Measurements from ENCODE around the gene KBTBD2. TPM values are rescaled to one million over a fixed set of nuclear protein-coding genes. Genes with fewer than 3 reads are reported as not detected.
A peak's percentile ranks its signal among the peaks of the same experiment; 100 is the strongest.
"Not testable (repeated sequence)": the region's sequence is repeated elsewhere in the genome, so short reads cannot be mapped to it uniquely, and the experiment has no call there.

Gene KBTBD2
- total and polyA plus RNA-seq, 12 donors = 13.3 to 34.1 (median 24.0) TPM

- ATAC-seq (peak; percentile 96 to 100 (median 98)), DNase-seq (peak; percentile 81 to 91)
- WGBS, 2 donors = 18 to 23% methylated on average over 9 of the region's 9 CpGs
- TF ChIP-seq CTCF (IDR thresholded peaks at IDR 0.05) = peak; percentile 57 to 96 (median 94)
- H3K4me3 ChIP-seq = peak overlapping the region in 4 of 10 donors; percentile 3 to 16 (median 10)
- H3K27me3 ChIP-seq = no peaks in the 10 kb centered on the region
- H3K4me1 ChIP-seq = peaks cover 0 to 10% (median 3%) of the 10 kb centered on the region in 9 donors
- H3K36me3 ChIP-seq = no peaks in the 10 kb centered on the region
- no peak overlapping the region for H3K27ac ChIP-seq
- no peaks in the 10 kb centered on the region for H3K9me3 ChIP-seq
- intact Hi-C loops (cut with DNase I) = loop anchor here in 6 of 10 donors (1.0 to 10.0 kb wide), 10 partner anchors 46 to 262 kb away; partner anchors contain the start of genes KBTBD2 (in 2 of the 6), RP9 (in 2 of the 6) and FKBP9 (in 1 of the 6)
Observed at GRCh38 chr7:32846630-32847225, 44.8 kb downstream of the KBTBD2 start.

DNA sequence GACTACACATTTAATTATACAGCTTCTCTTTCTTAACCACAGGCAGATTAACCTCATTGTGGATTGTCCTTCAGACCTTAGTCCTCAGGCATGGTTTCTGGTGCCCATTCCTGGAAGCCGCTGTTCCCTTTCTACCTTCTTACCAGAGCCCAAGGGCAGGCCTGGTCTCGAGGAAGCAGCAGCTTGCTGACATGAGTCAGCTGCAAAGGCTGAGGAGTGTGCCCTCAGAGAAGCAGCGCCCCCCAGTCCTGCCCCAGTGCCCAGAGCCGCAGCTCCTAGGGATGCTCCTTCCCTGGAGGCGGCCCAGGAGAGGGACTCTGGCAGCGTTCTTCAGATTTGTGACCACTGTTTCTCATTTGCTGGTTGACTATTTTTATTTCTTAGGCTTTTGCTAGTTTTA is 46.8 kb downstream of the KBTBD2 start:
- H3K27me3 ChIP-seq, H3K27ac ChIP-seq, H3K4me3 ChIP-seq, DNase-seq, H3K9me3 ChIP-seq, ATAC-seq, H3K36me3 ChIP-seq: not testable (repeated sequence)
- peaks cover 0 to 10% (median 3%) of the 10 kb centered on the region in 9 donors for H3K4me1 ChIP-seq
- intact Hi-C loops (cut with DNase I) = loop anchor here in 5 of 10 donors (5.0 to 10.0 kb wide), 7 partner anchors 48 to 263 kb away; partner anchors contain the start of genes KBTBD2 (in 2 of the 5), FKBP9 (in 1 of the 5) and RP9 (in 1 of the 5)
- 89 to 90% methylated on average over 6 of the region's 6 CpGs for WGBS, 2 donors

- intact Hi-C loops (cut with DNase I) = loop anchor here in 1 of 10 donors (10.0 kb wide), 1 partner anchor 101 kb away; no protein-coding TSS in a partner anchor
- ATAC-seq, H3K36me3 ChIP-seq, H3K4me3 ChIP-seq, DNase-seq, H3K9me3 ChIP-seq, H3K27me3 ChIP-seq, H3K27ac ChIP-seq: not testable (repeated sequence)
- peaks cover 0 to 10% (median 3%) of the 10 kb centered on the region in 9 donors for H3K4me1 ChIP-seq
- WGBS, 2 donors = 72 to 88% methylated on average over 3 of the region's 3 CpGs
Observed at GRCh38 chr7:32843763-32844162, 47.8 kb downstream of the KBTBD2 start.

DNA sequence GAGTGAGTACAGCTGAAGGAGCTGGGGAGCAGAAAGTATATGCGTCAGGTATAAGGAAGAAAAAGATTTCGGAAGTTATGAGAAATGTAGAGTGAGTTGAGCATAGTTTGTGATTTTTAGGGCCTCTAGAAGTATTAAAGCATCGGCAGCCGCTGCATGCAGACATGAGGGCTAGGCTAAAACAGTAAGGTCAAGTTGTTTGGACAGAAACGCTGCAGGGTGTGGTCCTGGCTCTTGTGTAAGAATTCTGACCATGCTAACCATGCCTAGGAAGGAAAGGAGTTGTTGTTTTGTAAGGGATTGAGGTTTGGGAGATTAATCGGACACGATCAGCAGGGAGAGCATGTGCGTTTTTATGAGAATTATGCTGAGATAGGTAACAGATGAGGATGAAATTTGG is 51.7 kb downstream of the KBTBD2 start:
- not testable (repeated sequence) for H3K4me3 ChIP-seq, H3K27ac ChIP-seq, ATAC-seq, H3K27me3 ChIP-seq, H3K36me3 ChIP-seq, DNase-seq, H3K9me3 ChIP-seq, H3K4me1 ChIP-seq
- 73 to 83% methylated on average over 8 of the region's 8 CpGs for WGBS, 2 donors
- intact Hi-C loops (cut with DNase I) = loop anchor here in 1 of 10 donors (10.0 kb wide), 1 partner anchor 105 kb away; no protein-coding TSS in a partner anchor

DNA sequence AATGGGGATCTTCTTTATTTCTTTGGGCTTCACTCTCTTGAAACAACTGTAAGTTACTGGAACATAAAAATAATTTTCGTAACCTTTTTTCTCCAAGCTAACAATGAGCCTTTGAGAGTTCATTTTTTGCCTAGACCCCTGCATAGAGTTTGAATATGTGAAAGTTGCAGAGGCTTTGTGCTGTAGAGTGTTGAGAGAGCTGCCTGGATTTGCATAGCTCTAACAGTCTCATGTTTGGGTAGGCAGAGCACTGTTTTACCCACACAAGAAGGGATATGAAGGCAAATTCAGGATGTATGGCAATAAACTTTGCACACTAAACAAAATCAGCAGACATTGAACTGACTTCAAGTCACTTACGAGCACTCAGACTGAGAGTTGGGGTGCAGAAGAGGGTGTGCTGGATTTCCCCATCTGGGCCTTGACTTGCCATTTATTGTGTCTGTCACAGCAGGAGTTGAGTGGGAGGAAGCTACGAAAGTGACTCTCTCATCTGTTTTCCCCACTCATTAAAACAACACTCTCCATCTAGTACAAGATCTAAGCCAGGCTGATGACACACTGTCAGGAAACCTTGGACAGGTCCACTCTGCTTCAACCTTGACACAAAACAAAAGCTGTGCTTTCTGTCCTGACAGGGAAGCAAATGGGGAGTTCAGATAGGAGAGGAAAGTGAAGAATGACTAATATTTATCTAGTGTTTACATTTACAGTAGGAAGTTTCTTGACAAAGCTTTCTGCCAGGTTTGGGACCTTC is 62.4 kb downstream of the KBTBD2 start:
- intact Hi-C loops (cut with DNase I); H3K27me3 ChIP-seq; DNase-seq; H3K9me3 ChIP-seq; H3K4me3 ChIP-seq; H3K27ac ChIP-seq; H3K4me1 ChIP-seq; H3K36me3 ChIP-seq: not testable (repeated sequence)
- ATAC-seq = peak in 2 of 8 donors; percentile 27 to 31
- 80 to 82% methylated on average over 2 to 3 of the region's 3 CpGs for WGBS, 2 donors

Other genes starting within 250 kb of the KBTBD2 start
- gene FKBP9, start 65.7 kb upstream of the KBTBD2 start, total RNA-seq = 100 to 1,000 TPM; 103 to 158 (median 122) TPM
- 10 to 100 TPM; 32.2 to 36.7 TPM for gene FKBP9, start 65.7 kb upstream of the KBTBD2 start, polyA plus RNA-seq
- gene NT5C3A, start 171.0 kb upstream of the KBTBD2 start, total RNA-seq = 10 to 100 TPM; 17.0 to 32.6 (median 19.6) TPM
- gene NT5C3A, start 171.0 kb upstream of the KBTBD2 start, polyA plus RNA-seq = 10 to 100 TPM; 11.6 to 18.2 TPM
- gene RP9, start 217.6 kb upstream of the KBTBD2 start, total RNA-seq = 10 to 100 TPM; 12.9 to 21.5 (median 18.8) TPM
- gene RP9, start 217.6 kb upstream of the KBTBD2 start, polyA plus RNA-seq = 10 to 100 TPM; 20.8 to 43.4 TPM
- gene BBS9, start 237.8 kb upstream of the KBTBD2 start, total RNA-seq = 10 to 100 TPM in 6 of 10 donors, 1 to 10 TPM in 4; 7.7 to 44.0 (median 10.5) TPM
- gene BBS9, start 237.8 kb upstream of the KBTBD2 start, polyA plus RNA-seq = 1 to 10 TPM; 4.1 to 5.5 TPM